ENCODE results near the gene PRKCQ. TPM values are rescaled to one million over a fixed set of nuclear protein-coding genes. Genes with fewer than 3 reads are reported as not detected.
"Not testable (repeated sequence)": the region's sequence is repeated elsewhere in the genome, so short reads cannot be mapped to it uniquely, and the experiment has no call there.

Gene PRKCQ
- total RNA-seq, 1 donor from 2014 or later = 2.3 TPM

DNA sequence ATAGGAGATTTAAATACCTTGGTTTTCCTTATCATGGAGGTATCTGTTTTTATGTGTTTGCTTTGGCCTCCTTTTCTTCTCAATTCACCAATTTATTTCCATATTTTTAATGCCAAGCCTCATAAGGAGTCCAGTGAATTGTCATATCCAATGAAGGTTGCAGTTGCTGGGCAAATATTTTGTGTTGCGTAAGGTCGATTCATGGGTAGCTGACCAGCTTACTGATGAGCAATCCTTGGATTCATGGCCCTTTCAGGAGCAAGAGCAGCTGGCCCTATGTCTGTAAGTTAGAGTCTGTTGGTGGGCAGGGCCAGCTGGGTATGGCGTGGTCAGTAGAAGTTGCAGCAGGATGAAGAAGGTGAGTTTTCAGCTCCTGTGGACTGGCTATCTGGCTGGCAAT, 194.4 kb downstream of the PRKCQ start:
- DNase-seq (ENCODE audit: low spot score in 2 of 2, unreplicated experiment in 2 of 2) = no peak
- H3K4me1 Mint-ChIP-seq = no peaks in the 10 kb centered on the region

DNA sequence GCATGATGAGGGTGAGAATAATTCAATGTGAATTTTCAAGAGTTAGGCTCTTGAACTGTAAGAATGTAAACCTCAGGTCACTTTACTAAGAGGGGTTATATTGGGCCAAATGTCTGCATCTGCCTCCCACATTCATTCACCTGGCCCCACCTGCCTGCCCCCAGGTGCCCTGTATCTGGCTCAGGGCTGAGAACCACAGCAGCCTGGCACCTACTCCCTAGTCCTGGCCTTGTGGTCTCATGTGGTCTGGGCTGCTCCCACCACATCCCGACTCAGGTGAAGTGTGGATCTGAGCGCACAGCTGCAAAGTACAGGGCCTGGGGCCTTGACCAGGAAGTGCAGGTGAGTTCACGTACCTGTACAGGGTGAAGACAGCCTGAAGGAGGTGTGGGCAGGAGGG, 195.2 kb downstream of the PRKCQ start:
- Mint-ChIP-seq H3K27me3 (ENCODE audit: low read depth) (no peaks in the 10 kb centered on the region), H3K9me3 (peaks cover 24% of the 10 kb centered on the region), H3K36me3 (peaks cover 12% of the 10 kb centered on the region), H3K4me3 (no peak overlapping the region), H3K27ac (no peak overlapping the region), H3K4me1 (no peaks in the 10 kb centered on the region)
- DNase-seq (ENCODE audit: low spot score in 2 of 2, unreplicated experiment in 2 of 2) = no peak
- TF ChIP-seq CTCF (IDR thresholded peaks at IDR 0.05; ENCODE audit: unreplicated experiment) = no peak

More for the DNA sequence above, 194.4 kb downstream of the PRKCQ start:
- Mint-ChIP-seq H3K4me3 (no peak overlapping the region), H3K9me3 (peaks cover 26% of the 10 kb centered on the region), H3K27ac (no peak overlapping the region), H3K27me3 (ENCODE audit: low read depth) (no peaks in the 10 kb centered on the region), H3K36me3 (peaks cover 9% of the 10 kb centered on the region)
- TF ChIP-seq CTCF (IDR thresholded peaks at IDR 0.05; ENCODE audit: unreplicated experiment) = no peak

GRCh38 chr10:6384031-6384430, 196.0 kb downstream of the PRKCQ start:
- Mint-ChIP-seq H3K27ac (no peak overlapping the region), H3K36me3 (peaks cover 18% of the 10 kb centered on the region), H3K4me1 (no peaks in the 10 kb centered on the region), H3K27me3 (ENCODE audit: low read depth) (no peaks in the 10 kb centered on the region), H3K4me3 (no peak overlapping the region), H3K9me3 (peaks cover 26% of the 10 kb centered on the region)
- DNase-seq (ENCODE audit: low spot score in 2 of 2, unreplicated experiment in 2 of 2) = no peak
- no peak for TF ChIP-seq CTCF (IDR thresholded peaks at IDR 0.05; ENCODE audit: unreplicated experiment)

GRCh38 chr10:6383096-6383812, 196.8 kb downstream of the PRKCQ start:
- Mint-ChIP-seq H3K27ac (no peak overlapping the region), H3K27me3 (ENCODE audit: low read depth) (no peaks in the 10 kb centered on the region), H3K36me3 (peaks cover 18% of the 10 kb centered on the region), H3K4me3 (no peak overlapping the region), H3K4me1 (no peaks in the 10 kb centered on the region), H3K9me3 (peaks cover 34% of the 10 kb centered on the region)
- TF ChIP-seq CTCF (IDR thresholded peaks at IDR 0.05; ENCODE audit: unreplicated experiment) = no peak
- no peak for DNase-seq (ENCODE audit: low spot score in 2 of 2, unreplicated experiment in 2 of 2)

DNA sequence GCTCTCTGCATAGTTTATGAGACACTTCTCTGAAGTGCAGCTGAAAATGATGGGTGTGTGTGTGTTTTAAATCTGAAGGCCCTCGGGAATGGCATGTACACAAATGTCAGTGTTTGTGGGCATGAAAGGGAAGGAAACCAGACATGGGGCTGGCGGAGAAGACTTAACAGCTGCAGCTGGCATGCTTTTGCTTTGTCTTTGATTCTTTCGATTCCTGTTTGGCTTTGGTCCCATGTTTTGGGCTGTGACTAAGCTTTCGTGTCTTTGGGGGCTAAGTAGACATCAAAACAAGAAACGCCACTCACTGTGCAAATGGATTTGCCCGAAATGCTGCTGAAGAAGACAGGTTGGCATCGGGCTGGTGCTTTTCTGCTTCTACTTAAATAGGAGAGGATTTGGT, 198.0 kb downstream of the PRKCQ start:
- no peaks in the 10 kb centered on the region for H3K4me1 Mint-ChIP-seq
- H3K27ac Mint-ChIP-seq = no peak overlapping the region
- DNase-seq (ENCODE audit: low spot score in 2 of 2, unreplicated experiment in 2 of 2) = no peak
- peaks cover 38% of the 10 kb centered on the region for H3K9me3 Mint-ChIP-seq
- TF ChIP-seq CTCF (IDR thresholded peaks at IDR 0.05; ENCODE audit: unreplicated experiment) = no peak
- H3K4me3 Mint-ChIP-seq = no peak overlapping the region
- H3K36me3 Mint-ChIP-seq = peaks cover 18% of the 10 kb centered on the region
- H3K27me3 Mint-ChIP-seq (ENCODE audit: low read depth) = no peaks in the 10 kb centered on the region

DNA sequence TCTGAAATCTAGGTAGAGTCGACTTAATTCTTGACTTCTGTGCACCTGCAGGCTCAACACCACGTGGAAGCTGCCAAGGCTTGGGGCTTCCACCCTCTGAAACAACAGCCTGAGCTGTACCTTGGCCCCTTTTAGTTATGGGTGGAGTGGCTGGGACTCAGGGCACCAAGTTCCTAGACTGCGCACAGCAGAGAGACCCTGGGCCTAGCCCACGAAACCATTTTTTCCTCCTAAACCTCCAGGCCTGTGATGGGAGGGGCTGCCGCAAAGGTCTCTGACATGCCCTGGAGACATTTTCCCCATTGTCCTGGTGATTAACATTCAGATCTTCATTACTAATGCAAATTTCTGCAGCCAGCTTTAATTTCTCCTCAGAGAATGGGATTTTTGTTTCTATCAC, 199.6 kb downstream of the PRKCQ start:
- H3K9me3 Mint-ChIP-seq = peaks cover 38% of the 10 kb centered on the region
- not testable (repeated sequence) for H3K4me1 Mint-ChIP-seq; H3K27me3 Mint-ChIP-seq (ENCODE audit: low read depth); H3K4me3 Mint-ChIP-seq; H3K27ac Mint-ChIP-seq; DNase-seq (ENCODE audit: low spot score in 2 of 2, unreplicated experiment in 2 of 2)
- peaks cover 18% of the 10 kb centered on the region for H3K36me3 Mint-ChIP-seq
